K562 (cell line): ENCODE results near the gene INVS. TPM values are rescaled to one million over a fixed set of nuclear protein-coding genes. Genes with fewer than 3 reads are reported as not detected.

ENCODE experiments used
- ATAC-seq: fragments of 200-7000 bp; cut with Tn5 transposase; 3 replicates; pipeline ENCODE4 v1.9.1; 2020; ENCODE audit warnings: moderate library complexity
- BruUV-seq: library from RNA; stranded (reverse); fragments of 400-500 nt; replicated peaks from 2 replicates; lab custom pipeline; 2021; lab: Mats Ljungman, UMichigan
- CTCF ChIA-PET: fragments of 300-600 bp; formaldehyde crosslinking; extraction: SDS; loops from one replicate; lab custom pipeline; 2021; ENCODE audit warnings: low intra/inter-chr PET ratio; lab: Yijun Ruan, JAX
- POLR2A ChIA-PET: fragments of 300-600, 350-650 bp; sonication (Branson Sonifier 250); formaldehyde crosslinking; extraction: SDS; loops from one replicate; lab custom pipeline; 2021; ENCODE audit warnings: antibody characterized with exemption, inconsistent platforms; lab: Yijun Ruan, JAX
- DNase-seq, 4 experiments: peaks; one replicate each; pipeline versions ENCODE4 v3.0.0 to v3.0.0-alpha.2; 2011 to 2018; ENCODE audit warnings: low spot score in 3 of 4, mixed read lengths in 3 of 4; ENCODE audit errors: extremely low read depth in 1 of 4
- FAIRE-seq: peaks from 2 replicates; lab custom pipeline; 2011; peaks lifted over from hg19 to GRCh38; lab: Jason Lieb, UNC
- H2AFZ ChIP-seq: 2 replicates; pipeline ENCODE4 v1.6.0; 2011; ENCODE audit warnings: low read depth, low read length, control low read depth, inconsistent platforms
- H3K27ac ChIP-seq: fragments of 200-600 bp; 3 replicates; pipeline ENCODE4 v1.8.0; 2011; ENCODE audit warnings: low read depth, mild to moderate bottlenecking, control low read depth, inconsistent platforms, low read length, moderate library complexity, mixed read lengths; ENCODE audit errors: extremely low read depth
- H3K27me3 ChIP-seq, 2 experiments: fragments of 300-600 bp in 1 of 2; 2 replicates in 1 of 2; 3 replicates in 1 of 2; pipeline versions ENCODE4 v1.6.0 to v1.8.0; 2011; ENCODE audit warnings: inconsistent platforms in 2 of 2, low read length in 2 of 2, mild to moderate bottlenecking in 1 of 2, mixed read lengths in 1 of 2, moderate library complexity in 1 of 2; ENCODE audit not compliant: control insufficient read depth in 2 of 2, insufficient read depth in 2 of 2
- H3K36me3 ChIP-seq: fragments of 300-600 bp; 3 replicates; pipeline ENCODE4 v1.8.0; 2011; ENCODE audit warnings: mild to moderate bottlenecking, low read length, inconsistent platforms; ENCODE audit not compliant: control insufficient read depth, insufficient read depth
- H3K4me1 ChIP-seq, 2 experiments: fragments of 200-600 bp in 1 of 2; replicated peaks in 1 of 2; 2 replicates in 1 of 2; 3 replicates in 1 of 2; pipeline versions ENCODE4 v1.5.1 to v1.8.0; 2011; ENCODE audit warnings: inconsistent platforms in 2 of 2, low read length in 2 of 2, mild to moderate bottlenecking in 1 of 2, mixed read lengths in 1 of 2, moderate library complexity in 1 of 2; ENCODE audit not compliant: control insufficient read depth in 2 of 2, insufficient read depth in 2 of 2
- H3K4me2 ChIP-seq: 2 replicates; pipeline ENCODE4 v1.6.1; 2011; ENCODE audit warnings: low read length, control low read depth, inconsistent platforms, mixed read lengths; ENCODE audit not compliant: insufficient read depth
- H3K4me3 ChIP-seq: fragments of 200-600 bp; sonication (generic), shearing (Covaris generic); 2 replicates; pipeline ENCODE4 v1.5.1; 2016; ENCODE audit warnings: control low read depth, inconsistent platforms
- H3K79me2 ChIP-seq: fragments of 200-600 bp; 3 replicates; pipeline ENCODE4 v1.8.0; 2011; ENCODE audit warnings: low read length, inconsistent platforms; ENCODE audit not compliant: control insufficient read depth, insufficient read depth
- H3K9ac ChIP-seq, 2 experiments: 2 replicates each; pipeline versions ENCODE4 v1.6.0 to v1.6.1; 2011; ENCODE audit warnings: low read depth in 2 of 2, low read length in 2 of 2, control low read depth in 1 of 2, inconsistent platforms in 1 of 2, mild to moderate bottlenecking in 1 of 2, mixed read lengths in 1 of 2; ENCODE audit not compliant: insufficient read depth in 1 of 2
- H3K9me1 ChIP-seq: one replicate; pipeline ENCODE4 v1.6.0; 2011; ENCODE audit warnings: inconsistent platforms, mild to moderate bottlenecking, low read length, moderate library complexity; ENCODE audit not compliant: control insufficient read depth, insufficient read depth
- H3K9me3 ChIP-seq: replicated peaks from 2 replicates; pipeline ENCODE4 v1.5.1; 2011; ENCODE audit warnings: low read depth, low read length, inconsistent platforms; ENCODE audit not compliant: control insufficient read depth, insufficient read depth
- H4K20me1 ChIP-seq: replicated peaks from 2 replicates; pipeline ENCODE4 v1.6.1; 2011; ENCODE audit warnings: low read length, inconsistent platforms, mixed read lengths; ENCODE audit not compliant: control insufficient read depth, insufficient read depth
- EZH2 ChIP-seq: IDR thresholded peaks from 2 replicates; pipeline ENCODE4 v1.6.1; 2012; ENCODE audit warnings: low read depth, mild to moderate bottlenecking, inconsistent platforms, low read length, borderline replicate concordance
- HEY1 ChIP-seq: fragments of 250-450 bp; sonication (Bioruptor Pico); IDR thresholded peaks from 2 replicates; pipeline ENCODE4 v1.5.0; 2020; ENCODE audit warnings: mild to moderate bottlenecking, moderate library complexity, borderline replicate concordance
- MCM7 ChIP-seq, 2 experiments: fragments of 450-650 bp; IDR thresholded peaks; 2 replicates each; pipeline ENCODE4 v1.6.1; 2016 to 2018
- MEF2A ChIP-seq: IDR thresholded peaks from 2 replicates; pipeline ENCODE4 v1.6.1; 2011; ENCODE audit warnings: low read depth, mild to moderate bottlenecking, low read length, moderate library complexity; ENCODE audit not compliant: control insufficient read depth
- MLX ChIP-seq, 2 experiments: fragments of 450-650 bp in 1 of 2; sonication (generic) in 1 of 2; formaldehyde crosslinking; conservative IDR thresholded peaks; 2 replicates each; pipeline versions ENCODE4 v1.4.0 to v1.8.1; 2020 to 2022; ENCODE audit warnings: mild to moderate bottlenecking in 1 of 2, missing genetic modification reagents in 1 of 2
- NFYB ChIP-seq: IDR thresholded peaks from 2 replicates; pipeline ENCODE4 v1.6.1; 2011; ENCODE audit warnings: mild to moderate bottlenecking, moderate library complexity; ENCODE audit not compliant: insufficient read length; ENCODE audit errors: extremely low read depth
- RERE ChIP-seq: sonication (generic); formaldehyde crosslinking; IDR thresholded peaks from 2 replicates; pipeline ENCODE4 v1.8.0; 2023; ENCODE audit warnings: missing genetic modification reagents, mild to moderate bottlenecking, borderline replicate concordance
- ZNF512 ChIP-seq: IDR thresholded peaks from 2 replicates; pipeline ENCODE4 v1.6.1; 2016; ENCODE audit warnings: missing genetic modification characterization, missing compliant biosample characterization
- ZNF780A ChIP-seq: fragments of 250-450 bp; sonication (Bioruptor Pico); IDR thresholded peaks from 2 replicates; pipeline ENCODE4 v1.5.0; 2021; ENCODE audit warnings: mild to moderate bottlenecking
- WGBS: fragments of 100-300 bp; shearing (Covaris generic); methylation state at CpG from one replicate; pipeline ENCODE4 v1.1.6; 2016; ENCODE audit warnings: low coverage, mixed read lengths; ENCODE audit not compliant: insufficient coverage; ENCODE audit errors: missing lambda C conversion rate; 5-methylcytosine and 5-hydroxymethylcytosine counted together
- in situ Hi-C: fragments of 300-500 bp; cut with MboI; formaldehyde crosslinking; loops from 4 replicates; pipeline ENCODE4 v1.15.0; 2018; ENCODE audit warnings: inconsistent platforms, mixed read lengths
- intact Hi-C: fragments of 100-400 bp; cut with micrococcal nuclease; formaldehyde crosslinking; loops from 2 replicates; pipeline ENCODE4 v1.14.2; 2022
- polyA plus RNA-seq, 8 experiments: library from polyadenylated mRNA; depleted of rRNA in 4 of 8; stranded (reverse) in 5 of 8; unstranded in 3 of 8; fragments of >200 nt; fragmentation: Nextera tagmentation in 2 of 8; fragmentation: Illumina TruSeq in 1 of 8; extraction: Ambion mirVana in 2 of 8; extraction: Trizol in 1 of 8; gene quantifications; 2 replicates each; pipeline versions ENCODE4 v1.2.1 to v1.2.3, GENCODE V29; 2011 to 2014; ENCODE audit warnings: inconsistent platforms in 1 of 8, missing spikeins in 1 of 8
- total RNA-seq, 7 experiments: library from RNA; depleted of rRNA in 6 of 7; stranded (reverse); fragments of >200 nt in 6 of 7; fragmentation: Illumina TruSeq in 2 of 7; extraction: Trizol in 2 of 7; gene quantifications; 2 replicates each; pipeline versions ENCODE4 v1.2.1 to v1.2.3, GENCODE V29; 2011 to 2021; ENCODE audit warnings: low replicate concordance in 1 of 7

INVS gene
- total and polyA plus RNA-seq, 9 of the 15 experiments (the other 6 are each of a cell fraction or from before 2014, with no cell fraction given) = 0.77 to 18.5 (median 10.0) TPM

- TF ChIP-seq RERE (CRISPR knock-in tag) (no peak), NFYB (no peak)
These were observed 13.8 kb downstream of the INVS start (continued) for GRCh38 chr9:100112677-100113336.

- FAIRE-seq = no peak
- TF ChIP-seq MCM7 (IDR thresholded peaks at IDR 0.05) = no peak
- no peak for TF ChIP-seq MLX (CRISPR knock-in tag; conservative IDR thresholded peaks at IDR 0.05)
- TF ChIP-seq HEY1 (CRISPR knock-in tag) = no peak
- TF ChIP-seq ZNF512 (tag) = no peak
- no peak for TF ChIP-seq MEF2A
- TF ChIP-seq EZH2 = no peak
- TF ChIP-seq ZNF780A = no peak
These were observed 18.3 kb downstream of the INVS start for GRCh38 chr9:100117316-100117715.

More at GRCh38 chr9:100117316-100117715, 18.3 kb downstream of the INVS start:
- Histone ChIP-seq H3K9ac (no peak overlapping the region), H3K36me3 (no peaks in the 10 kb centered on the region), H3K4me1 (no peaks in the 10 kb centered on the region), H3K79me2 (no peaks in the 10 kb centered on the region), H3K9me1 (no peaks in the 10 kb centered on the region), H2AFZ (no peak overlapping the region), H3K27ac (no peak overlapping the region), H3K27me3 (no peaks in the 10 kb centered on the region), H3K9me3 (no peaks in the 10 kb centered on the region), H3K4me2 (no peak overlapping the region), H3K4me3 (no peak overlapping the region), H4K20me1 (no peaks in the 10 kb centered on the region)
- in situ Hi-C loops = no loop called here
- CTCF ChIA-PET = no interaction called here
- 92% methylated on average over 8 of the region's 25 CpGs for WGBS
- POLR2A ChIA-PET = interaction anchor here (1.2 kb wide), 1 partner anchor 23 kb away, joined by 3 read pairs; no protein-coding TSS in a partner anchor
- no peak for DNase-seq
- no TSS peak for BruUV-seq
- intact Hi-C loops = no loop called here
- ATAC-seq = no peak
